Measurements from ENCODE around the gene INF2.
A peak's percentile ranks its signal among the peaks of the same experiment; 100 is the strongest.

Gene INF2
- long read RNA-seq, transcript INF2-204 (5 exons, 1,689 nt) = major isoform, 33 of 44 reads
- long read RNA-seq, partial matches to known transcripts = 4 of 44 reads
- long read RNA-seq, other reads (novel, unspliced or antisense) = 7 of 44 reads

DNA sequence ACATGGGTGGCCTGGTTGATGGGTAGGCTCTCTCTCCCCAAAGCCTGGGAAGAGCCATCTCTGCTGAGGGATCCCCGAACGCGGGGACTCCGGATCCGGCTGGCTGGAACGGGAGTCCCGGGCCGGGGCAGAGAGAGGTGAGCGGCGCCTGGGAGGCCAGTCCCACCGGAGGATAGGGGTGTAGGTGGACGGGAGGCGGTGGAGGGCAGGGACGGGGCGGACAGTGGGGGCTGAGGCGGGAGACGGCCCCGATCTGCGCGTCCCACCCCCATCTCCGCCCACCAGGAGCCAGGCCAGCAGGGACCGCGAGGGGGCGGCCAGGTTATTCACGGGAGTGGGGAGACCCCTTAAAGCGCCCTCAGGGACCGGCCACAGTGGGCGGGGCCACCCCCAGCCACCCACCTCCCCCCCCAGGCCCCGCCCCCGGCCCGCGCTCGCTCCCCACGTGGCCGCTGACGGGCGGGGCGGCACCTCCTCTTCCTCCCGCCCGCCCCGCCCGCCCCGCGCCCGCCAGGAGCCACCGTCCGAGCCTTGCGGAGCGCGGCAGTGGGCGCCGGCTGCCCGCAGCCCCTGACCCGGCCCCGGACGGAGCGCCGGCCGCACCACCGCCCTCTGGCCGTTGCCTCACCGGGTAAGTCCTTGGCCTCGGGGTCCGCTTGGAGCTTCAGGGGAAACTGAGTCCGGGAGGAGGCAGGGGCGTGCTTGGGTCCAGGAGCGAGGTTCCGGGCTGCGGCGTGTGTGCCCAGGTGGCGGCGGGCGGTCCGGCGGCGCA, at the start of gene INF2:
Gene INF2 (plus strand): TSS at position 510 of the 772 bp plus-strand sequence. CDS start 11,748 bp downstream, outside the sequence.
- H3K27ac ChIP-seq (replicated peaks) = no peak within 1 kb of the TSS

DNA sequence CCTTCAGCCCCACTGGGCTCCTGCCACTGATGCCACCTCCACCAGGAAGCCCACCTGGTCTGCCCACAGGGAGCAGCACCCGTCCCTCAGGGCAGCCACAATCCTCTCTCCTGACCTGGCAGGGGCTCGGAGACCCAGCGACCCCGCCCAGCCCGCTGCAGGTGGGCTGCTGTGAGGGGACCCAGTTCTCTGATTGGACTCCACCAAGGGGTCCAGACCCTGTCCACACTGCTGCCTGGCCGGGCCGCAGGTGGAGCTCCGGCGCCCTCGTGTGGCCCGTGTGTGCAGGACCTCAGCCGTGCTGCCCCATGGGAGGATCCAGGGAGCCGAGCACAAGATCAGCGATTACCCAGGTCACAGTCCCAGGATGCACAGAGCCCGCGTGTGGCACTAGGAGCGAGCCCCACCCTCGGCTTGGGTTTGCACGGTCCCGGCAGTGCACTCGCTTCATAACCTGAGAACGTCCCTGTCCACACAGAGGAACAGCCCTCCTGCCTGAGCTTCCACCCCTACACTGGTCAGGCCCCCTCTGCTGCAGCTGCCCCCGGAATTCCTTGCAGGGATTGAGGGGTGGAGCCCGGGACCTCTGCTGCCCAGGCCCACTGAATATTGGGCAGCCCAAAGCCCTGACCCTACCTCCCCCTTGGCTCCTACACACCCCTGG, 49.4 kb upstream of the INF2 start:
- TF ChIP-seq, protein P1, sequence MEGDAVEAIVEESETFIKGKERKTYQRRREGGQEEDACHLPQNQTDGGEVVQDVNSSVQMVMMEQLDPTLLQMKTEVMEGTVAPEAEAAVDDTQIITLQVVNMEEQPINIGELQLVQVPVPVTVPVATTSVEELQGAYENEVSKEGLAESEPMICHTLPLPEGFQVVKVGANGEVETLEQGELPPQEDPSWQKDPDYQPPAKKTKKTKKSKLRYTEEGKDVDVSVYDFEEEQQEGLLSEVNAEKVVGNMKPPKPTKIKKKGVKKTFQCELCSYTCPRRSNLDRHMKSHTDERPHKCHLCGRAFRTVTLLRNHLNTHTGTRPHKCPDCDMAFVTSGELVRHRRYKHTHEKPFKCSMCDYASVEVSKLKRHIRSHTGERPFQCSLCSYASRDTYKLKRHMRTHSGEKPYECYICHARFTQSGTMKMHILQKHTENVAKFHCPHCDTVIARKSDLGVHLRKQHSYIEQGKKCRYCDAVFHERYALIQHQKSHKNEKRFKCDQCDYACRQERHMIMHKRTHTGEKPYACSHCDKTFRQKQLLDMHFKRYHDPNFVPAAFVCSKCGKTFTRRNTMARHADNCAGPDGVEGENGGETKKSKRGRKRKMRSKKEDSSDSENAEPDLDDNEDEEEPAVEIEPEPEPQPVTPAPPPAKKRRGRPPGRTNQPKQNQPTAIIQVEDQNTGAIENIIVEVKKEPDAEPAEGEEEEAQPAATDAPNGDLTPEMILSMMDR (IDR thresholded peaks at IDR 0.05; ENCODE audit: insufficient read depth, low read length) = peak; percentile 88
- TF ChIP-seq REST (IDR thresholded peaks at IDR 0.05; ENCODE audit: insufficient replicate concordance, low read depth) = no peak
- H3K4me3 ChIP-seq (replicated peaks; ENCODE audit: insufficient read depth, low read length) = no peak overlapping the region
- H3K27me3 ChIP-seq (ENCODE audit: insufficient read depth, poor library complexity, severe bottlenecking) = peaks cover 3% of the 10 kb centered on the region
- no peak overlapping the region for H3K27ac ChIP-seq (replicated peaks)
- DNase-seq (ENCODE audit: low read depth in 1 of 2, low spot score in 1 of 2) = peak in 1 of 2 experiments; percentile 39

More for the DNA sequence above, at the start of gene INF2:
- Histone ChIP-seq H3K4me3 (replicated peaks; ENCODE audit: insufficient read depth, low read length) (peak within 1 kb of the TSS; percentile 76), H3K27me3 (ENCODE audit: insufficient read depth, poor library complexity, severe bottlenecking) (peaks cover 6% of the 10 kb centered on the region)
- DNase-seq (ENCODE audit: low read depth in 1 of 2, low spot score in 1 of 2) = no peak
- TF ChIP-seq POLR2AphosphoS5 (IDR thresholded peaks at IDR 0.05; ENCODE audit: low read depth) (no peak), REST (IDR thresholded peaks at IDR 0.05; ENCODE audit: insufficient replicate concordance, low read depth) (no peak), GABPA (IDR thresholded peaks at IDR 0.05; ENCODE audit: low read depth) (no peak), SPI1 (IDR thresholded peaks at IDR 0.05; ENCODE audit: borderline replicate concordance, low read depth) (no peak)
- TF ChIP-seq, protein P1 (IDR thresholded peaks at IDR 0.05; ENCODE audit: insufficient read depth, low read length) = no peak

GRCh38 chr14:104640681-104641080, 48.7 kb upstream of the INF2 start:
- TF ChIP-seq, protein P1 (IDR thresholded peaks at IDR 0.05; ENCODE audit: insufficient read depth, low read length) = no peak
- TF ChIP-seq REST (IDR thresholded peaks at IDR 0.05; ENCODE audit: insufficient replicate concordance, low read depth) (no peak), SPI1 (IDR thresholded peaks at IDR 0.05; ENCODE audit: borderline replicate concordance, low read depth) (no peak), POLR2AphosphoS5 (IDR thresholded peaks at IDR 0.05; ENCODE audit: low read depth) (no peak), GABPA (IDR thresholded peaks at IDR 0.05; ENCODE audit: low read depth) (no peak)
- Histone ChIP-seq H3K4me3 (replicated peaks; ENCODE audit: insufficient read depth, low read length) (no peak overlapping the region), H3K27me3 (ENCODE audit: insufficient read depth, poor library complexity, severe bottlenecking) (peaks cover 3% of the 10 kb centered on the region), H3K27ac (replicated peaks) (no peak overlapping the region)
- no peak for DNase-seq (ENCODE audit: low read depth in 1 of 2, low spot score in 1 of 2)
